Type B pancreatic cell (in vitro differentiated cells): ENCODE data around the gene POM121. TPM values are rescaled to one million over a fixed set of nuclear protein-coding genes. Genes with fewer than 3 reads are reported as not detected.
"Not testable (repeated sequence)": the region's sequence is repeated elsewhere in the genome, so short reads cannot be mapped to it uniquely, and the experiment has no call there.

ENCODE experiments used
- DNase-seq: peaks from one replicate; pipeline ENCODE4 v3.0.0; 2021; ENCODE audit warnings: mixed read lengths; ENCODE audit not compliant: unreplicated experiment; ENCODE audit errors: extremely low spot score
- H3K27ac Mint-ChIP-seq: 2 replicates; pipeline ENCODE4 v1.8.0; 2021; ENCODE audit warnings: mild to moderate bottlenecking, mixed read lengths
- H3K27me3 Mint-ChIP-seq: 2 replicates; pipeline ENCODE4 v1.8.0; 2021; ENCODE audit warnings: mixed read lengths
- H3K36me3 Mint-ChIP-seq: 2 replicates; pipeline ENCODE4 v1.8.0; 2021; ENCODE audit warnings: mixed read lengths
- H3K4me1 Mint-ChIP-seq: one replicate; pipeline ENCODE4 v1.8.0; 2021; ENCODE audit warnings: mixed read lengths; ENCODE audit not compliant: unreplicated experiment
- H3K4me3 Mint-ChIP-seq: 2 replicates; pipeline ENCODE4 v1.8.0; 2021; ENCODE audit warnings: mild to moderate bottlenecking, mixed read lengths
- H3K9me3 Mint-ChIP-seq: 2 replicates; pipeline ENCODE4 v1.8.0; 2021; ENCODE audit warnings: mixed read lengths
- CTCF ChIP-seq: fragments of 200-600 bp; sonication (generic); conservative IDR thresholded peaks from 2 replicates; pipeline ENCODE4 v1.5.0; 2021; ENCODE audit warnings: antibody characterized with exemption, mild to moderate bottlenecking
- long read RNA-seq: library from polyadenylated mRNA; unstranded; transcript quantifications from one replicate; pipeline ENCODE4 v2.0.0, GENCODE V29; 2020
- total RNA-seq: library from RNA; stranded (reverse); gene quantifications from 2 replicates; pipeline ENCODE4 v1.2.1, GENCODE V29; 2021; ENCODE audit warnings: low replicate concordance

The POM121 gene
- total RNA-seq = 38.9 and 51.2 TPM in 2 replicates
- long read RNA-seq, partial matches to known transcripts = 4 of 29 reads
- long read RNA-seq, other reads (novel, unspliced or antisense) = 25 of 29 reads

- H3K36me3 Mint-ChIP-seq = peaks cover 21% of the 10 kb centered on the region
- peak within 1 kb of the TSS; percentile 99 for H3K4me3 Mint-ChIP-seq
- no peak for TF ChIP-seq CTCF
- DNase-seq = peak; percentile 87
- peaks cover 11% of the 10 kb centered on the region for H3K4me1 Mint-ChIP-seq
- no peaks in the 10 kb centered on the region for H3K9me3 Mint-ChIP-seq
- H3K27me3 Mint-ChIP-seq = no peaks in the 10 kb centered on the region
- H3K27ac Mint-ChIP-seq = peak within 1 kb of the TSS; percentile 98
Observed at GRCh38 chr7:72924733-72925545, at the start of gene POM121. POM121 (plus strand) TSS chr7:72925095; CDS start chr7:72925122, 27 bp downstream.

DNA sequence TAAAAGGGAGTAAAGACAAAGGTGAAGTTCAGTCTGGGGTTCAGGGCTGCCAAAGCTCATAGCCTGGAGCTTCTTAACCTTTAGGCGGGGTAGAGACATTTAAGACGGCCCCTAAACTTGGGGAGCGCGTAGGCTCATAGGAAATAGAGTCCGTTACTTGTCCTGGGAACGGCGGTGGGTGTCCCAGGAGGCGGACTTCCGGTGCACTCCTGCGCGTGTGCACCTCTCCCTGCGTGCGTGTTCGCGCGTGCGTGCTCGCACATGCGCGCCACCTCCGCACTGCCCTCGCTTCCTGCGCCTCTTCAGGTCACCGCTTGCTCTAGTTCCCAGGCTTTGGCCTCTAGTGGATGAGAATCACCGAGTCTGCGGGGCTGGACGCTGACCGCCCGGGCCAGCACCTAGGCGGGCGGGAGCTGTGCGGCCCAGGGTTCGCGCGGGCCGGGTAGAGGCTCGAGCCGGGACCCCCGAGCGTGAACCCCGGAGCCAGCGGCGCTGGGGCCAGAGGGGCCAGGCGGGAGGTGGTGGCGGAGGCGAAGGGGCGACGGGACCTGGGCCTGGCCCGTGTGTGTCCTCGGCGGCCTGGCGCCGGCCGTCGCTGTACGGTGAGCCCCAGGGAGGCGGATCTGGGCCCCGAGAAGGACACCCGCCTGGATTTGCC, 45.7 kb upstream of the POM121 start:
- Mint-ChIP-seq H3K27ac (peak overlapping the region; percentile 66), H3K4me3 (peak overlapping the region; percentile 88)
- H3K36me3 Mint-ChIP-seq, H3K9me3 Mint-ChIP-seq, H3K4me1 Mint-ChIP-seq, H3K27me3 Mint-ChIP-seq: not testable (repeated sequence)
- DNase-seq = peak; percentile 84
- TF ChIP-seq CTCF = peak; percentile 42

GRCh38 chr7:72879737-72880215, 45.1 kb upstream of the POM121 start:
- not testable (repeated sequence) for DNase-seq, H3K4me1 Mint-ChIP-seq, H3K36me3 Mint-ChIP-seq, H3K27me3 Mint-ChIP-seq, H3K9me3 Mint-ChIP-seq
- Mint-ChIP-seq H3K4me3 (peak overlapping the region; percentile 97), H3K27ac (peak overlapping the region; percentile 93)

GRCh38 chr7:72891750-72892149, 33.1 kb upstream of the POM121 start:
- not testable (repeated sequence) for H3K27me3 Mint-ChIP-seq, H3K9me3 Mint-ChIP-seq, H3K4me1 Mint-ChIP-seq

DNA sequence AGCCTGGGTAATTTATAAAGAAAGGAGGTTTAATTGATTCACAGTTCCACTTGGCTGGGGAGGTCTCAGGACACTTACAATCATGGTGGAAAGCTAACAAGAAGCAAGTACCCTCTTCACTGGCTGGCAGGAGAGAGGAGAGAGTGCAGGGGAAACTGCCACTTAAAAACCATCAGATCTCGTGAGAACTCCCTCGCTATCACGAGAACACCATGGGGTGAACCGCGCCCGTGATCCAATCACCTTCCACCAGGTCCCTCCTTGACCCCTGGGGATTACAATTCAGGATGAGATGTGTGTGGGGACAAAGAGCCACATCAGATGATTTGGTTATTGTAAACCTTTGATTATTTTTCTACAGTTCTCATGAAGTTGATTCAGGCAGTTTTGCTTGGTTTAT, 20.2 kb upstream of the POM121 start:
- DNase-seq, H3K27ac Mint-ChIP-seq, H3K9me3 Mint-ChIP-seq, H3K4me1 Mint-ChIP-seq, H3K4me3 Mint-ChIP-seq, H3K27me3 Mint-ChIP-seq: not testable (repeated sequence)
- peaks cover 28% of the 10 kb centered on the region for H3K36me3 Mint-ChIP-seq

More at GRCh38 chr7:72891750-72892149, 33.1 kb upstream of the POM121 start:
- not testable (repeated sequence) for DNase-seq, H3K4me3 Mint-ChIP-seq, H3K27ac Mint-ChIP-seq
- H3K36me3 Mint-ChIP-seq = peaks cover 14% of the 10 kb centered on the region

DNA sequence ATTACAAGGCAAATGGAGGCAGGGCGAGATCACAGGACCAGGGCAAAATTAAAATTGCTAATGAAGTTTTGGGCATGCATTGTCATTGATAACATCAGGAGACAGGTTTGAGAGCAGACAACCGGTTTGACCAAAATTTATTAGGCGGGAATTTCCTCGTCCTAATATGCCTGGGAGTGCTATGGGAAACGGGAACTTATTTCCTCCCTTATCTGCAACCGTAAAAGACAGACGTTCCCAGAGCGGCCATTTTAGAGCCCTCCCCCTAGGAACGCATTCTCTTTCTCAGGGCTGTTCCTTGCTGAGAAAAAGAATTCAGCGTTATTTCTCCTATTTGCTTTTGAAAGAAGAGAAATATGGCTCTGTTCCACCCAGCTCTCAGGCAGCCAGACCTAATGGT, 16.5 kb upstream of the POM121 start:
- H3K9me3 Mint-ChIP-seq, H3K27me3 Mint-ChIP-seq, H3K4me3 Mint-ChIP-seq, H3K4me1 Mint-ChIP-seq, H3K27ac Mint-ChIP-seq, DNase-seq: not testable (repeated sequence)
- peaks cover 24% of the 10 kb centered on the region for H3K36me3 Mint-ChIP-seq

DNA sequence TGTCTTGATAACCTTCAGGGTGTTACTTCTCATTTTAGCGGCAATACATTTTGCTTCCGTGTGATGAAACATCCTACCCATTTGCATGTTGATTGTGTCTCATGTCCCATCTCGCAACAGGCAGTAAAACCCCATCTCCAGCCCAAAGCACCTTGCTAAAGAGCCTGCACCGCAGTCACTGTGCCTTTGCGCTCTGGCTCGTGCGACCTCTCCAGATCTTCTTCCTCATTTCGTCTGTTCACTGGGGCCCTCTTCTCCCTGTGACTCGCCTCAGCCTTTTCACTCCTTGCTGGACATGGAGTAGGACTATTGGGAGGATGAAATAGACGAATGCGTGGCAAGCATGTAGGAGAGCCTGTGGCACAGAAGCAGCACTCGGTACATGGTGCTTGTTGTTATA, 13.5 kb upstream of the POM121 start:
- H3K27me3 Mint-ChIP-seq, H3K27ac Mint-ChIP-seq, H3K4me1 Mint-ChIP-seq, DNase-seq, H3K9me3 Mint-ChIP-seq, H3K4me3 Mint-ChIP-seq: not testable (repeated sequence)
- H3K36me3 Mint-ChIP-seq = peaks cover 29% of the 10 kb centered on the region

DNA sequence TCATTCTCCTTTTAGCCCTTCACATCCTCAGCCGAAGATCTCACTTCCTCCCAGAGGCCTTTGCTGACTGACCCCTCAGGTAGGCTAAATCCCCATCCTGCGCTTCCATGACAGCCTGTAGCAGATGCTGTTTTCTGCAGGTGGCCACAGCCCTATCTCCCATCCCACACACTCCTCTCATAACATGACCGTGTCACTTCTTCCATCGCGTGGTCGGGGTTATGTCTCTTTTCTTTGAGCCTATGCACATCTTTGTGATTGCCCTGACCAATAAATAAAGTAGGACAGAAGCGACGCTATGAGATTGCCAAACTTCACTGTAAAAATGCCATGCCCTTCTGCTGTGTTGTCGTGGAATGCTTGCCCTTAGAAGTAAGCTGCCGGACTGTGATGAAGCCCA, 11.1 kb upstream of the POM121 start:
- peaks cover 21% of the 10 kb centered on the region for H3K36me3 Mint-ChIP-seq
- H3K27me3 Mint-ChIP-seq, H3K9me3 Mint-ChIP-seq, DNase-seq, H3K27ac Mint-ChIP-seq, H3K4me3 Mint-ChIP-seq: not testable (repeated sequence)
- peaks cover 11% of the 10 kb centered on the region for H3K4me1 Mint-ChIP-seq
